H4 (cell line): ENCODE data around the gene NR1I2. TPM values are rescaled to one million over a fixed set of nuclear protein-coding genes. Genes with fewer than 3 reads are reported as not detected.

Experiments used
- DNase-seq: peaks from one replicate; pipeline ENCODE4 v3.0.0-alpha.2; 2015; ENCODE audit warnings: low spot score
- total RNA-seq: library from RNA; depleted of rRNA; stranded (reverse); fragments of >200 nt; shearing (Covaris generic); gene quantifications from 2 replicates; pipeline ENCODE4 v1.2.3, GENCODE V29; 2014; rRNA removed

NR1I2 gene
- total RNA-seq, 1 experiment from 2014 or later: not detected

GRCh38 chr3:119819806-119820205 is 37.9 kb downstream of the NR1I2 start:
- no peak for DNase-seq

- DNase-seq: no peak
Measured at GRCh38 chr3:119825820-119826219, 43.9 kb downstream of the NR1I2 start.

- DNase-seq: no peak
Measured at GRCh38 chr3:119826711-119827608, 45.1 kb downstream of the NR1I2 start.

DNA sequence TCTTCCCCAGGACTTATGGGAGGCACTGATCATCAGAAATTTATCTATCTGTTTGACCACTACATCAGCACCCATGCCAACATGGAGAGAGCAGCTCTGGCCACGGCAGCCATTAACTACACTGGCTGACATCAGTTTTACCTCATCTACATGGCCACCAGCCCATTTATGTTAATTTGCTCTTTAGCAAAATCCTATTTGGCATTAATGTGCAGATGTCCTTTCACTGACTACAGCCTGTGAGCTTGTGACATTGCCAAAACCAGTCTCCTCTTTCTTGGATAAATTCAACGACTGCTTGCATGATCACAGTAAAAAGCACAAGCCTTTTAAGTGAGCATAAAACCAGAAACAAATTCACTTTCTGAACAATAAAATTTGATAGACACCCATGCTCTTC is 47.5 kb downstream of the NR1I2 start:
- DNase-seq: no peak

GRCh38 chr3:119831022-119831421 is 49.1 kb downstream of the NR1I2 start:
- no peak for DNase-seq

DNA sequence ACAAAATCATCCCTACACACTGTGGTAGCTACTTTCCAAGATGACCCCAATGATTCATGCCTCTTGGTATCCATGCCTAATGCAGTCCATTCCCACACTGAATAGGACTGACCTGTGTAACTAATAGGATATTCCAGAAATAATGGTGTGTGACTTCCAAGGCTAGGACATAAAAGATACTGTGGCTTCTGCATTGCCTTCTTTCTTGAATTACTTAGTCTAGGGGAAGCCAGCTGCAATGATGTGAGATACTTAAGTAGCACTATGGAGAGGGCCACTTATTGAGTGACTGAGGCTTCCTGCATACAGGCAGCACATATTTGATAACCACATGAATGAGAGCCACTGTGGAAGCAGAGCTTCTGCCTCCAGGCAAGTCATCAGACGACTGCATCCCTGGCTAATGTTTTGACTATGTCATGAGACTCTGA is 50.1 kb downstream of the NR1I2 start:
- peak; percentile 35 for DNase-seq

GRCh38 chr3:119834754-119835370 is 53.0 kb downstream of the NR1I2 start:
- no peak for DNase-seq

- DNase-seq: no peak
Measured at GRCh38 chr3:119835556-119835955, 53.7 kb downstream of the NR1I2 start.

GRCh38 chr3:119841808-119842471 is 60.0 kb downstream of the NR1I2 start:
- DNase-seq: no peak

DNA sequence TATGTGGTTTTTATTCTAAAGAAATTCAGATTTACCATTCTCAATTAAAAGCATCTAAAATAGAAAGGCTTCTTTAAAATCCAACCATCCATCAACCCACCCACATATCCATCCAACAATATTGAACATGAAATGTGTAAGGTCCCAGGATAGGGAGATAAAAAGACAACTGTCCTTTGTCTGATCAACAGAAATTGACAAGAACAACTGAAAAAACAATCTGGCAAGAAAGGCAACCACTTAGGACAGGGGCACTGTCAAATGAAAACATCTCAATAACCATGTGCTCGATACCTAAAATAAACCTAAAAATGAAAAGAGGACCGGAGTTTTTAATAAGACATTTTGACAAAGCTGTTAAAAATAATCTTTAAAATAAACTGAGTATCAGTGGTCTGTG is 67.2 kb downstream of the NR1I2 start:
- DNase-seq: no peak

DNA sequence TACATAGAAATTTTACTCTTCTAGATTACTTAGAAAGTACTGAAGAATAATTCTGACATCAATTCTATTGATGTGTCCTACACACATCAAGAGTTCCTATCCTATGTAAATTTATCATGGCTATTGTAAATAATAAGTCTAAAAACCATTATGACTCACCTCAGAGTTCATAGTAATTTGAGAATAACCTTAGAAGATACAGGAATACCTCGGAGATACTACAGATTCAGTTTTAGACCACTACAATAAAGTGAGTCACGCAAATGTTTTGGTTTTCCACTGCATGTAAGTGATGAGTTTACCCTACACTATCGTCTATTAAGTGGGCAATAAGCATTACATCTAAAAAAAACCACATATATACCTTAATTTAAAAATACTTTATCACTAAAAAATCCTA is 74.8 kb downstream of the NR1I2 start:
- DNase-seq: no peak

DNA sequence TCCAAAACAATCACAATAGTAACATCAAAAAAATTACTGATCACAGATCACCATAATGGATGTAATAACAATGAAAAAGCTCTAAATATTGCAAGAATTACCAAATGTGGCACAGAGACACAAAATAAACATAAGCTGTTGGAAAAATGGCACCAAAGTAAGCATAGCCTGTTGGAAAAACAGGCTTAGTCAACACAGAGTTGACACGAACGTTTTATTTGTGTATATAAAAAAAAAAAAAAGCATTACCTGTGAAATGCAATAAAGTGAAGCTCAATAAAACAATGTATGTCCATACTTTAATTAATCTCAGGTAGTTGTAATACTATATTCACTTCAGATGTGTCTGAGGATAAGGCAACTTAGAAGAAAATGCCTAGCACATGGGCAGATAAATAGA is 77.1 kb downstream of the NR1I2 start:
- no peak for DNase-seq

DNA sequence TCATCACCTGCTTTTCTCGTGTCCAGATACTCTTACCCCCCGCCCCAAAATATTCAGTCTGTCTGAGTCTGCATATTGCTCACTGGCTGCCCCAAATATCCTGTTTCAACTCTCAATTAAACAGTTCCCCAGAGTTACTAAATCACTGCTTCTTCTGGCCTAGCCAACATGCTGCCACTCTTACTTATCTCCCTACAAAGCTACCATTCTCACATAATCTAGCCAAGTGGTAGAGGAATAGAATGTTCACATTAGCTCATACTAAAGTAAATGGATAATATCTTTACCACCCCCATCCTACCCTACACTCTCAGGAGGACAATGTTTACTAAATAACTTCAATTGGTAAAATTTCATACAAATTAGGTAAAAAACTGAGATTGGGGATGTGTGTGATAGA is 77.8 kb downstream of the NR1I2 start:
- DNase-seq: no peak

DNA sequence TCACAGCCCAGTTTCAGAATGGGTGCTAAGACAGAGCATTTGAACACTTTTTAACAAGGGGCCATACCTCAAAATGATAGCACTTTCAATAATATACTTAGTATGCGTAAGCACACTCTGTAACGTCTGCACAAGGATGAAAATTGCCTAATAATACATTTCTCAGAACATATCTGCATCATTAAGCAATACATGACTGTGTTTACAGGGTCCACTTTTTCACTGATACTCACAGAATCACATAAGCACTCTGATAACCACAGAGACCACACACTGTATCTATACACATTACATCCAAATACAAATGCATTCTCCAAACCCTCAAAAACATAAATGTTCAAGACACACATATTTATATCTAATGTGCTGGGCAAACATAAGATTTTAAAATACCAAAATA is 79.8 kb downstream of the NR1I2 start:
- DNase-seq: no peak

DNA sequence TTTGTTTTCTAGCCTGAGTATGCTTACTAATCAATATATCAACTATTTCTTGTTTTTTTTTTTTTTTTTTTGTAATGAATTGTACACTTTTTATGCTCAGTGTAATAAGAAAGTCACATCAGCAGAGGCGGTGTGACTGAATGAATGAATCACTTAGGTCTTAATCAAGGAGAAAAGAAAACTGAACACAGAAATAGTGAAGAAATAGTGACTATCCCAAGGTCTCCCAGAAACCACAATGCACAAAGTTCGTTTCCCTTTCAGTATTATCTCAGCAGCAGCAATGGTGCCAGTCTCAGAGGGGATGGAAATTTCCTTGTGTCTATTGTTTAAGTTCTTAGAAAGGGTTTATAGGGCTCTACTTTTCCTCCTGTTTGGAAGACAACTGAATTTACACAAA is 80.7 kb downstream of the NR1I2 start:
- no peak for DNase-seq

DNA sequence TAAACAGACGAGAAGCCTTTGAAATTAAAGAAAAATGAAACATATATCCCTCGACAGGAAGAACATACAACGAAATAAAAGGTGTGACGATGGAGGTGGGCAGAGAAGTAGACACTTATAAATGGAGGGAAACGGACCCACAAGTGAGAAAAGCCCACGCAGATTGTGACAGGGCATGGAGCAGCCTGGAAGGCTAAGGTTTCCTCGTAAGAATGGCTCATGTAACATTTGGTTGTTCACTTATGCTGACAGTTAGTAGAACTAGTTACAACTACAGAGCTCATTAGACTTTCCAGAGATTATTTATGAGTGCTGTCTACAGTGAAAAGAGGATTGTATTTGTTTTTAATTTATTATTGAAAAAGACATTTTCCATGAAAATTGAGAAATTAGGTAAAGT is 82.6 kb downstream of the NR1I2 start:
- no peak for DNase-seq

Other genes with a start within 250 kb of the NR1I2 start
- not detected in 2 replicates for gene CD80, start 222.5 kb upstream of the NR1I2 start, total RNA-seq
- not detected in 2 replicates for gene ADPRH, start 202.6 kb upstream of the NR1I2 start, total RNA-seq
- gene PLA1A, start 184.2 kb upstream of the NR1I2 start, total RNA-seq: 0.04 and 0.18 TPM in 2 replicates
- gene POPDC2, start 121.5 kb upstream of the NR1I2 start, total RNA-seq: 0.06 and 0.54 TPM in 2 replicates
- gene COX17, start 104.7 kb upstream of the NR1I2 start, total RNA-seq: 90.9 and 100 TPM in 2 replicates
- 0.17 TPM in 1 of 2 replicates, not detected in the other for gene CFAP91, start 79.1 kb upstream of the NR1I2 start, total RNA-seq